Measurements from ENCODE around the gene ANKRD53.
"Not testable (repeated sequence)": the region's sequence is repeated elsewhere in the genome, so short reads cannot be mapped to it uniquely, and the experiment has no call there.

ANKRD53 gene

DNA sequence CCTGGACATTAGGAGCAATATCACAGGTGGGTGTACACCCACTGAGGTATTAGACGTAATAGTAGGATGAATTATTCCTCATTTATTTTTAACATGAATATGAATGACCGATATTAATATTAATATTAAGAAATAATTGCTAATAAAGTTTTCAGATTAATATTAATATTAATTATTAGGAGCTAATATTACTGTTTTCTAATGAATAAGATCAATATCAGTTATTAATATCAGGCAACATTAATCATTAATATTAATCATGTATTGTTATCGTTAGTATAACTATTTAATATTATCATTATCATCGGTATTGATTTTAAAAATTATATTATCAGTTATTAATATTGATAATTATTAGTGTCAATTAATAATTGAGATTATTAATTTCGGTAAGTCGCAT is 41.6 kb downstream of the ANKRD53 start:
- not testable (repeated sequence) for DNase-seq

GRCh38 chr2:71021394-71021793 is 43.0 kb downstream of the ANKRD53 start:
- not testable (repeated sequence) for DNase-seq

DNA sequence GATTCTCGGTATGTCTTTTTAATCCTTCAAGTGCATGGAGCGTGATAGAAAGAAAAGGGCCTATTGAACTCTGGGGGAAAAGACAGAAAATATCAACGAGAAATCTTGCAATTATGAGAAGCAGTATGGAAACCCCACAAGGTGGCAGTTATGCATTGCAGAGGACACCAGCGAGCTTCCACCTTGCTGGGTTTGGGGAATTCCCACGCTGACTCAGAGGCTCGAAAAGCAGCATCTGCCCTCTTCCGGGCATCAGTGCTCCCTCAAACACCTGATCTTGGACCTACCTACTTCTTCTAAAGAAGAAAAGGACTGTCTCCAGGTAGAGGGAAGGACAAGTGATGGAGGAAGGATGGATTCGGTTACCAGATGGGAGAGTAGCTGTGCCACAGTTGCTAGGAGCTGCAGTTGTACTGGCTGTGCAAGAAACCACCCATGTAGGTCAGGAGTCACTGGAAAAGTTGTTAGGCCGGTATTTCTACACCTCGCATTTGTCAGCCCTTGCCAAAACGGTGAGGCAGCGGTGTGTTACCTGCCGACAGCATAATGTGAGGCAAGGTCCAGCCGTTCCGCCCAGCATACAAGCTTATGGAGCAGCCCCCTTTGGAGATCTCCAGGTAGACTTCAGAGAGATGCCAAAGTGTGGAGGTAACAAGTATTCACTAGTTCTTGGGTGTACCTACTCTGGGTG is 45.3 kb downstream of the ANKRD53 start:
- peak; percentile 36 for DNase-seq
